ENCODE results near the gene NPIPA2.
"Not testable (repeated sequence)": the region's sequence is repeated elsewhere in the genome, so short reads cannot be mapped to it uniquely, and the experiment has no call there.

Gene NPIPA2

DNA sequence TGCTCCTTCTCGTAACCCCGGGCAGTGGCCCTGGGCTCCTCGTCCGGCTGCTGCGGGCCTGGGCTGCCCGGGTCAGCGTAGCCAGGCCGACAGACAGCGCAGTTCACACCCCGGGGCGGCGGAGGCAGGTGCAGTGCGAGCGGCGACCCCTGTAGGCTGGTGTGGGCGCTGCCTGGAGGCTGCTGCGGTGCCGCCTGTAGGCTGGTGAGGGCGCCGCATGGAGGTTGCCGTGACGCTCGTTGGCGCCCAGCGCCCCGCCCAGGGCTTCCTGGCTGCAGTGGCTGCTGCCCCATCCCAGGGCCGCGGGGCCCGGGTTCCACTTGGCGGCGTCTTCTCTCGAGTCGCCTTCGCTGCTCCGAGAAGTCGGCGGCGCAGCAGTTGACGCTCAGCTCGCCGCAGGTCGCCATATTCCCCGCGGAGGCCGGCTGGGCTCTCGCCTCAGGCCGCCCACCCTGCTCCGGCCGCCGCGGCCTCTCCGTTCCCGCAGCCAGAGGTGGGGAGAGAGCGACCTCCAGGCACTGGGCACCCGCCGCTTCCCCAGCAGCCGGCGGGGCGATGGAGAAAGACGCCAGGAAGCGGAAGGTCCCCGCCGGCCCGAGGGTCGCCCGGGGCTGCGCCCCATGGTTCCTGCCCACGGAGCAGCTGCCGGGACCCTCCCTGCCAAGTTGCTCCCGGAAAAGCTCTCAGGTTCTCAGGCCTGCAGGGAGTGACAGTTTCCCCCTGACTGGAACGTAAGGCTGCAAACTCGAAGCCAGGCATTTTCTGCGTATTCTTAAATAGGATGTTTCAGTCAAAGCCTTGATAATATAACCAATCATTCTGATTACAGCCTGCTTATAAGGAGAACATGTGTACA is at the start of gene NPIPA2:
NPIPA2 (plus strand) TSS at position 261 of the 856 bp plus-strand sequence. CDS start 5,533 bp downstream, outside the sequence.
- DNase-seq: not testable (repeated sequence)

DNA sequence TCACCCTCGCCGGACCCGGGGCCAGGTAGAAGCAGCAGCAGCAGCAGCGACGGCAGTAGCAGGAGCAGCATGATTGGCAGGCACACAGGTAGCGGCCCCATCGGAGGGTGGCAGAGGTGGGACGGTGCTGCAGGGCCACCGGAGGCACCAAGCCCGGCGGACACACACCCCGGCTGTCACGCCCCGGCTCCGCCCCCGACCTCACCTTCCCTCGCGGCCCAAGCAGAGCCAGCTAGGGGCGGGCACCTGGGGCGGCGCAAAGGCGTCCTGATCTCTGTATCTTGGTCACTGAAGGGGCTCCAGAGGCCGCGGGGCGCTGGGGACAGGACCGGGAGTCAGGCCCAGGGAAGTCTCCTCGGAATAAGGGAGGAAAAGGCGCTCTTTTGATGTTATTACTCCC is 48.2 kb upstream of the NPIPA2 start, which contains the start of gene PLA2G10:
PLA2G10 (minus strand) TSS at position 180 of the 400 bp plus-strand sequence; CDS start at position 101, 79 bp downstream.
- not testable (repeated sequence) for DNase-seq

GRCh38 chr16:14701859-14702258 is 40.5 kb upstream of the NPIPA2 start:
- DNase-seq: not testable (repeated sequence)

GRCh38 chr16:14702672-14703071 is 39.7 kb upstream of the NPIPA2 start:
- not testable (repeated sequence) for DNase-seq

GRCh38 chr16:14703156-14704011 is 38.9 kb upstream of the NPIPA2 start, which contains the start of gene NPIPA3:
Gene NPIPA3, plus strand, starts transcription at chr16:14703411. Its CDS starts 5,533 bp downstream, at chr16:14708944.
- DNase-seq: not testable (repeated sequence)

DNA sequence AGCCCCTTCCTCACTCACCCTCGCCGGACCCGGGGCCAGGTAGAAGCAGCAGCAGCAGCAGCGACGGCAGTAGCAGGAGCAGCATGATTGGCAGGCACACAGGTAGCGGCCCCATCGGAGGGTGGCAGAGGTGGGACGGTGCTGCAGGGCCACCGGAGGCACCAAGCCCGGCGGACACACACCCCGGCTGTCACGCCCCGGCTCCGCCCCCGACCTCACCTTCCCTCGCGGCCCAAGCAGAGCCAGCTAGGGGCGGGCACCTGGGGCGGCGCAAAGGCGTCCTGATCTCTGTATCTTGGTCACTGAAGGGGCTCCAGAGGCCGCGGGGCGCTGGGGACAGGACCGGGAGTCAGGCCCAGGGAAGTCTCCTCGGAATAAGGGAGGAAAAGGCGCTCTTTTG is 9.1 kb upstream of the NPIPA2 start:
- DNase-seq: not testable (repeated sequence)

DNA sequence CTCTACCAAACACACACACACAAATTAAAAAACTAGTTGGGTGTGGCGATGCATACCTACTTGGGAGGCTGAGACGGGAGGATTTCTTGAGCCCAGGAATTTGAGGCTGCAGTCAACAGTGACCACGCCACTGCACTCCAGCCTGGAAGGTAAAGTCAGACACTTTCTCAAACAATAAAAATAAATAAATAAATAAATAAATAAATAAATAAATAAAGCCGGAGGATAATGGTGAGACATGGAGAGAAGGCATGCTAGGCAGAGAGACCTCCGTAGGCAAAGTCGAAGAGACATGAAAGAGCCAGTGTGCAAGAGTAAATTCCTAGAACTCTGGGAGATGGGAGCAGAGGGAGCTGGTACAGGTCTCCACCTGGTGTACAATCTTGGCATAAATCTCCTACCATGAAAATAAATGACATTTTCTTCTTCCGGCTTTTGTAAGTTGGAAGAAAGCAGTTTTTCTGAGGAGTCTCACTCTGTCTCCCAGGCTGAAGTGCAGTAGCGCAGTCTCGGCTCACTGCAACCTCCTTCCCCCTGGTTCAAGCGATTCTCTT is 1.4 kb upstream of the NPIPA2 start:
- DNase-seq: not testable (repeated sequence)

DNA sequence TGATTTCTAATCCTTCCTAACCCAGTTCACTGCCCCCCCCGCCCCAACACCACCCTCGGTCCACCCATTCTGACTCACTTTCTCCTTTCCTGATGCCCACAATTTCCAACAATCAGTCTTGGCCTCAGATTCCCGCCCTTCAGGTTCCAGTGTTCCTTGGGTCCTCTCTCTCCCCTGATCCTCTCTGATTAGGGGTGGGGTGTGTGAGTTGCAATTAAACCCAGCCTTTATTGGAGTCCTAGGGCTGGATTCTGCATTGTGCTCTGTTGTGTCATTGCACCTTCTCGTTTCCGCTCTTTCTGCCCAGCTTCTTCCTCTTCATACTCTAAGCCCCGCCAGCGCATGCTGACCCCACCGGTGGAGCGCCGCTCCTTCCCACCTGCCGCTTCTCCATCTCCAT is 539 bp upstream of the NPIPA2 start:
- DNase-seq: not testable (repeated sequence)

- not testable (repeated sequence) for DNase-seq
Observed at GRCh38 chr16:14773654-14774053, 31.3 kb downstream of the NPIPA2 start.

GRCh38 chr16:14775624-14776023 is 33.3 kb downstream of the NPIPA2 start:
- not testable (repeated sequence) for DNase-seq

DNA sequence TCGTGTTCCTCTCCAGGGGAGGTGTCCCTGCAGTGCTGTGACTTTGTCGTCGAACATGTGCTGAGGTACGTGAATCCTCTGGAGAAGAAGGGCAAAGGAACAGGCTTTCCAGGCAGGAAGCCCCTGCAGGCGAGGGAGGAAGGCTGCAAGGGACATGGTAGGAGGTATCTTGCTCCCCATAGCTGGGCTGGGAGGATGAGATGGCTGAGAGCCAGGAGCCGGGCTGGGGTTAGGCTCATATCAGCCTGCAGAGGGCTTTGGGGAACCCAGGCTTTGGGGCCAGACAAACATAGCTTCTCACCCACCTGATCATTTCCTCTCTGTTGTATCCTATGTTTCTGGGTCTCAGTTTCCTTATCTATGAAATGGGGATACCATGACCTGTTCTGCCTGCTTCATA is 34.4 kb downstream of the NPIPA2 start:
- not testable (repeated sequence) for DNase-seq

GRCh38 chr16:14779368-14779877 is 37.1 kb downstream of the NPIPA2 start:
- not testable (repeated sequence) for DNase-seq

- DNase-seq: not testable (repeated sequence)
Observed at GRCh38 chr16:14786180-14786579, 43.8 kb downstream of the NPIPA2 start.

DNA sequence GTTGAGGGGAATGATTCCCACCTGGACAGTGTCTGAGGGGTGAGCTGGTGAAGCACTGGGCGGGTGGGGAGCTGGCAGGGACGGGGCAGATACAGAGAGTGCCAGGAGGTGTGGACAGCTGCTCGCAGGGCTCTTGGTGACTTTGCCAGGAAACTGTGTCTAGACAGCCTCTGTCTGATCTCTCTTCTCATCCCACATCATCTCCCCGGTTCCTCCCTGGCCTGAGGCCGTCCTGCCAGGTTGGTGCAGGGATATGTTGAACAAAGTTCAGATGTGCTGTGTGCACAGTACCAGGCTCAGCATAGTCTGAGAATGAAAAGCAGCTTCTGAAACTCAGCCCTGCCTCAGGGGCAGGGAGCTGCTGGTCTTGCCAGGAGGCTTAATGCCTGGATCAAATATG is 47.2 kb downstream of the NPIPA2 start:
- DNase-seq: not testable (repeated sequence)

DNA sequence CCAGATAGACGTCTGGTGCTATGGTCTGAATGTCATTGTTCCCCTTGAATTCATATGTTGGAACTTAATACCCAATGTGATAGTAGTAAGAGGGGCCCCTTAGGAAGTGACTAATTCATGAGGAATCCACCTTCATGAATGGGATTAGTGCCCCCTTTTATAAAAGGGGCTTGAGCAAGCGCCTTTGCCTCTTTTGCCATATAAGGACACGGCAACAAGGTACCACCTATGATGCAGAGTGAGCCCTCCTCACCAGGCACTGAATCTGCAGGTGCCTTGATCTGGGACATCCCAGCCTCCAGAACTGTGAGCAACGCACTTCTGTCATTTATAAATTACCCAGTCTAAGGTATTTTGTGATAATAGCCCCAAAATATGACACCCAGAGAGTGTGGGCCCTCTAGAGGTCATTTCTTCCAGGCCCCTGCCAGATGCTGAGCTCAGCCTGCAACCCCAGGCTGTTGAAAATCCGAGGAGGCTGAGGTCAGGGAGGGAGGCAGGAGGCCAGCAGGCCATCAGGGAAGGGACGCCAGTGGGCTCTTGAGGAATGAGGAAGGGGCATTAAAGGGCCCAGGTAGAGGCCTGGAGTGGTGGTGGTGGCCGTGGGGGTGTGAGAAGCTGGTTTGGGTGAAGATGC is 48.1 kb downstream of the NPIPA2 start:
- not testable (repeated sequence) for DNase-seq

- DNase-seq: not testable (repeated sequence)
Observed at GRCh38 chr16:14792914-14793313, 50.6 kb downstream of the NPIPA2 start.

DNA sequence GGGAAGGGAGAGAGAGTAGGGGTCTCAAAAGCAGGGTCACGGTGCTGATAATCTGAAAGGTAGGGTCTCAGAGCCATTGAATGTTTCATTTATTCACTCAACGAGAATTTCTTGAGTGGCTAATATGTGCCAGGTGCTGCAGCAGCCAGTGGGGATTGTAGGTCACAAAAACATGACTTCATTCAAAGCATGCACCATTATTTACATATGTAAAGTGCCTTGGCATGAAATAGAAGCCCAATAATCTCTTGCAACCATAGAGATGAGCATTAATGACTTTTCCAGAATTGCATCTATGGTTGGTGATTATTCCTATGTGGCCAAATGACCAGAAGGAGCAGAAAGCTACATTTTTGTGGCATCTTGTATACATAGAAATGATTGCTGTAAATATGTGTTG is 55.2 kb downstream of the NPIPA2 start:
- not testable (repeated sequence) for DNase-seq

DNA sequence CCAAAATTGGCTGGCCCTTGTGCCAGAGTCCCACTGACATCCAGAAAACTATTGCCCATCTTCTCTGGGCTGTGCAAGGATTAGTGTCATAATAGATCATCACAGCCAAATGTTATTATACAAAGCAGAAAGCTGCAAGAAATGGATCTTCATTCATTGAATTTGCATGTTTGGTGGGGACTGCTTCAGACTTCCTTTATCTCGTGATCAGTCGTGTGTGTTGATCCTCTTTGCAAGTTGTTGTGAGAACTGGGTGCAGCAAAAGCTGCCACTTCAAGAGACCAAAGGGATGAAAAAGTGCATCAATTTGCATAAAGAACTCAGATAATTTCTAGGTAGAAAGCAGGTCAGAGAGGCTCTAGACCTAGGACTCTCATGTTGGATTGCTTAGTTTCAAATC is 61.2 kb downstream of the NPIPA2 start:
- DNase-seq: not testable (repeated sequence)

GRCh38 chr16:14807184-14807678 is 64.9 kb downstream of the NPIPA2 start:
- not testable (repeated sequence) for DNase-seq

GRCh38 chr16:14813890-14814289 is 71.6 kb downstream of the NPIPA2 start:
- not testable (repeated sequence) for DNase-seq
